Keratinocyte (primary cell): ENCODE data around the gene B3GNT3. TPM values are rescaled to one million over a fixed set of nuclear protein-coding genes. Genes with fewer than 3 reads are reported as not detected.

Source experiments
- DNase-seq: peaks from one replicate; pipeline ENCODE4 v3.0.0-alpha.2; 2011; ENCODE audit warnings: low read depth, missing footprints, low spot score
- FAIRE-seq: peaks from 2 replicates; lab custom pipeline; 2011; peaks lifted over from hg19 to GRCh38; lab: Jason Lieb, UNC
- H2AFZ ChIP-seq: 2 replicates; pipeline ENCODE4 v1.6.0; 2012; ENCODE audit warnings: low read length, control low read depth, inconsistent platforms; ENCODE audit not compliant: control insufficient read depth
- H3K27ac ChIP-seq: 2 replicates; pipeline ENCODE4 v1.5.1; 2011; ENCODE audit warnings: low read length; ENCODE audit not compliant: control insufficient read depth, insufficient read depth
- H3K27me3 ChIP-seq: 3 replicates; pipeline ENCODE4 v1.6.0; 2011; ENCODE audit warnings: low read length; ENCODE audit not compliant: control insufficient read depth, insufficient read depth; ENCODE audit errors: extremely low read depth
- H3K36me3 ChIP-seq, 2 experiments: 2 replicates in 1 of 2; 3 replicates in 1 of 2; pipeline ENCODE4 v1.5.1; 2011; ENCODE audit warnings: low read length in 2 of 2, mild to moderate bottlenecking in 1 of 2; ENCODE audit not compliant: control insufficient read depth in 2 of 2, insufficient read depth in 2 of 2; ENCODE audit errors: extremely low read depth in 1 of 2
- H3K4me1 ChIP-seq: 3 replicates; pipeline ENCODE4 v1.5.1; 2011; ENCODE audit warnings: low read length; ENCODE audit not compliant: control insufficient read depth, insufficient read depth; ENCODE audit errors: extremely low read depth
- H3K4me2 ChIP-seq: 3 replicates; pipeline ENCODE4 v1.6.0; 2011; ENCODE audit warnings: low read depth, low read length; ENCODE audit not compliant: control insufficient read depth, insufficient read depth; ENCODE audit errors: extremely low read depth
- H3K4me3 ChIP-seq, 3 experiments: fragments of 200-600 bp in 1 of 3; sonication (generic) in 1 of 3; 2 replicates in 2 of 3; 3 replicates in 1 of 3; pipeline ENCODE4 v1.5.1; 2011 to 2016; ENCODE audit warnings: low read length in 3 of 3, mild to moderate bottlenecking in 3 of 3, control low read depth in 2 of 3, inconsistent platforms in 1 of 3, low read depth in 1 of 3, mixed read lengths in 1 of 3, mixed run types in 1 of 3, moderate library complexity in 1 of 3; ENCODE audit not compliant: control insufficient read depth in 2 of 3, insufficient read depth in 2 of 3; ENCODE audit errors: extremely low read depth in 1 of 3
- H3K79me2 ChIP-seq: 2 replicates; pipeline ENCODE4 v1.6.0; 2012; ENCODE audit warnings: low read length; ENCODE audit not compliant: control insufficient read depth, insufficient read depth
- H3K9ac ChIP-seq: 3 replicates; pipeline ENCODE4 v1.6.0; 2011; ENCODE audit warnings: low read length; ENCODE audit not compliant: control insufficient read depth, insufficient read depth; ENCODE audit errors: extremely low read depth
- H3K9me1 ChIP-seq: 3 replicates; pipeline ENCODE4 v1.6.0; 2011; ENCODE audit warnings: low read length; ENCODE audit not compliant: control insufficient read depth, insufficient read depth; ENCODE audit errors: extremely low read depth
- H3K9me3 ChIP-seq: 2 replicates; pipeline ENCODE4 v1.5.1; 2012; ENCODE audit warnings: low read depth, low read length; ENCODE audit not compliant: control insufficient read depth
- H4K20me1 ChIP-seq: 3 replicates; pipeline ENCODE4 v1.6.0; 2011; ENCODE audit warnings: low read length; ENCODE audit not compliant: control insufficient read depth, insufficient read depth; ENCODE audit errors: extremely low read depth
- EZH2 ChIP-seq: IDR thresholded peaks from one replicate; pipeline ENCODE4 v1.6.1; 2012; ENCODE audit warnings: inconsistent platforms, mild to moderate bottlenecking, low read length, moderate library complexity
- dilution Hi-C: fragments of 300-500 bp; cut with MboI; formaldehyde crosslinking; loops from one replicate; pipeline ENCODE4 v1.7.0; 2020; ENCODE audit warnings: low sequenced_read_pairs; ENCODE audit not compliant: extremely low pct_ligation_motif_present
- polyA plus RNA-seq, 5 experiments: library from polyadenylated mRNA; depleted of rRNA in 3 of 5; stranded (reverse) in 3 of 5; stranded (forward) in 1 of 5; unstranded in 1 of 5; fragments of >200 nt; gene quantifications; 1 replicate in 1 of 5; 2 replicates in 3 of 5; 3 replicates in 1 of 5; pipeline versions ENCODE4 v1.2.1 to v1.2.3, GENCODE V29; 2011 to 2012; ENCODE audit warnings: missing spikeins in 2 of 5, low read depth in 1 of 5, low replicate concordance in 1 of 5
- TF ChIP-seq, protein P1 (sequence below), 3 experiments: IDR thresholded peaks in 1 of 3; conservative IDR thresholded peaks in 1 of 3; optimal IDR thresholded peaks in 1 of 3; 2 replicates in 2 of 3; 3 replicates in 1 of 3; pipeline versions ENCODE3 to v1.5.1; 2011; ENCODE audit warnings: low read length in 3 of 3, mild to moderate bottlenecking in 3 of 3, moderate library complexity in 2 of 3, control low read depth in 1 of 3, inconsistent platforms in 1 of 3; ENCODE audit not compliant: insufficient read depth in 2 of 3; ENCODE audit errors: extremely low read depth in 1 of 3

B3GNT3 gene
- polyA plus RNA-seq, 1 donor (not counting 4 experiments of a cell fraction or from before 2014, with no cell fraction given) = 4.4 TPM

DNA sequence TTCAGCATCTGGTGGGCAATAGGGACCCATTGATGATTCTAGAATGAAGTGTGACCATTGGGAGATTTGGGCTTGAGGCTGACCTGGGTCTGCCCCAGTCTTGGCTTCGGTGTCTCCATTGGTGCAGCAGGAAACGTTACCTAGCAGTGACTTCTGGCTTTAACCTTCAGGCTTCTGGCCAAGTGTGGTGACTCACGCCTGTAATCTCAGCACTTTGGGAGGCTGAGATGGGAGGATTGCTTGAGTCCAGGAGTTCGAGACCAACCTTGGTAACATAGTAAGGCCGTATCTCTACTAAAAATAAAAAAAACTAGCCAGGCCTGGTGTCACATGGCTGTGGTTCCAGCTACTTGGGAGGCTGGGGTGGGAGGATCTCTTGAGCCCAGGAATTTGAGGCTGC lies 36.4 kb upstream of the B3GNT3 start:
- dilution Hi-C loops = no loop called here
- H3K9me3 ChIP-seq = no peaks in the 10 kb centered on the region
- no peaks in the 10 kb centered on the region for H3K79me2 ChIP-seq
- no peak for TF ChIP-seq EZH2
- TF ChIP-seq, protein P1, sequence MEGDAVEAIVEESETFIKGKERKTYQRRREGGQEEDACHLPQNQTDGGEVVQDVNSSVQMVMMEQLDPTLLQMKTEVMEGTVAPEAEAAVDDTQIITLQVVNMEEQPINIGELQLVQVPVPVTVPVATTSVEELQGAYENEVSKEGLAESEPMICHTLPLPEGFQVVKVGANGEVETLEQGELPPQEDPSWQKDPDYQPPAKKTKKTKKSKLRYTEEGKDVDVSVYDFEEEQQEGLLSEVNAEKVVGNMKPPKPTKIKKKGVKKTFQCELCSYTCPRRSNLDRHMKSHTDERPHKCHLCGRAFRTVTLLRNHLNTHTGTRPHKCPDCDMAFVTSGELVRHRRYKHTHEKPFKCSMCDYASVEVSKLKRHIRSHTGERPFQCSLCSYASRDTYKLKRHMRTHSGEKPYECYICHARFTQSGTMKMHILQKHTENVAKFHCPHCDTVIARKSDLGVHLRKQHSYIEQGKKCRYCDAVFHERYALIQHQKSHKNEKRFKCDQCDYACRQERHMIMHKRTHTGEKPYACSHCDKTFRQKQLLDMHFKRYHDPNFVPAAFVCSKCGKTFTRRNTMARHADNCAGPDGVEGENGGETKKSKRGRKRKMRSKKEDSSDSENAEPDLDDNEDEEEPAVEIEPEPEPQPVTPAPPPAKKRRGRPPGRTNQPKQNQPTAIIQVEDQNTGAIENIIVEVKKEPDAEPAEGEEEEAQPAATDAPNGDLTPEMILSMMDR (optimal IDR thresholded peaks at IDR 0.05 in 1 of 3, IDR thresholded peaks at IDR 0.05 in 1 of 3, conservative IDR thresholded peaks at IDR 0.05 in 1 of 3; ENCODE audit: extremely low read depth in 1 of 3, insufficient read depth in 2 of 3, low read length in 3 of 3) = no peak
- H3K4me1 ChIP-seq = peaks cover 12% of the 10 kb centered on the region
- DNase-seq (no peak), FAIRE-seq (no peak)
- H4K20me1 ChIP-seq = no peaks in the 10 kb centered on the region
- no peak overlapping the region for H2AFZ ChIP-seq
- H3K9ac ChIP-seq = no peak overlapping the region
- H3K36me3 ChIP-seq = no peaks in the 10 kb centered on the region
- peaks cover 9% of the 10 kb centered on the region for H3K27me3 ChIP-seq
- H3K9me1 ChIP-seq = no peaks in the 10 kb centered on the region
- H3K4me2 ChIP-seq = no peak overlapping the region
- H3K27ac ChIP-seq = no peak overlapping the region
- no peak overlapping the region for H3K4me3 ChIP-seq

DNA sequence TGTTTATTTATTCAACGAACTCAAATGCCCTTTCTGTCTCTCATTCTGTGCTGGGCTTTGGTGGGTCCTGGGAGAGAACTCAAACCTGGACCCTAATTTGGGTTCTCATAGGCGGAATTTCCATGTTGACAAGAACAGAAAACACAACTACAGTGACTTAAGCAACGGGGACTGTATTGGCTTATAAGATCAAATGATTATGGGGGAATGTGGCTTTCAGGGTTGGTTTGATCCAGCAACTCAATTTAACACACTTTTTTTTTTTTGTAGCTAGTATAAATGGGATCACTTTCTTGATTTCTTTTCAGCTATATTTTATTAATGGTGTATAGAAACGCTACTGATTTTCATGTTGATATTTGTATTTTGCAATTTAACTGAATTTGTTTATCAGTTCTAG lies 33.8 kb upstream of the B3GNT3 start:
- dilution Hi-C loops = no loop called here
- no peak for TF ChIP-seq EZH2
- TF ChIP-seq, protein P1 (optimal IDR thresholded peaks at IDR 0.05 in 1 of 3, IDR thresholded peaks at IDR 0.05 in 1 of 3, conservative IDR thresholded peaks at IDR 0.05 in 1 of 3; ENCODE audit: extremely low read depth in 1 of 3, insufficient read depth in 2 of 3, low read length in 3 of 3) = no peak
- no peaks in the 10 kb centered on the region for H4K20me1 ChIP-seq
- peaks cover 3% of the 10 kb centered on the region for H3K4me1 ChIP-seq
- no peak overlapping the region for H3K4me3 ChIP-seq
- H2AFZ ChIP-seq = no peak overlapping the region
- no peak for FAIRE-seq
- H3K9me3 ChIP-seq = no peaks in the 10 kb centered on the region
- H3K27me3 ChIP-seq = peaks cover 5% of the 10 kb centered on the region
- no peaks in the 10 kb centered on the region for H3K36me3 ChIP-seq
- no peak overlapping the region for H3K9ac ChIP-seq
- no peak for DNase-seq
- no peak overlapping the region for H3K27ac ChIP-seq
- no peak overlapping the region for H3K4me2 ChIP-seq
- H3K79me2 ChIP-seq = no peaks in the 10 kb centered on the region
- no peaks in the 10 kb centered on the region for H3K9me1 ChIP-seq
